GM06990 (cell line): ENCODE data around the gene TEX19.

Experiments used
- DNase-seq: peaks from one replicate; pipeline ENCODE4 v3.0.0-alpha.2; 2011; ENCODE audit not compliant: insufficient read length; ENCODE audit errors: extremely low read depth
- H3K27me3 ChIP-seq: replicated peaks from 2 replicates; pipeline ENCODE4 v1.6.0; 2011; ENCODE audit warnings: low read length; ENCODE audit not compliant: control insufficient read depth, insufficient read depth
- H3K36me3 ChIP-seq: 2 replicates; pipeline ENCODE4 v1.5.1; 2011; ENCODE audit warnings: low read length; ENCODE audit not compliant: control insufficient read depth, insufficient read depth
- H3K4me3 ChIP-seq: replicated peaks from 2 replicates; pipeline ENCODE4 v1.5.1; 2011; ENCODE audit warnings: low read depth, mild to moderate bottlenecking, control low read depth, low read length
- CTCF ChIP-seq: IDR thresholded peaks from 2 replicates; pipeline ENCODE4 v1.5.1; 2011; ENCODE audit warnings: low read length, control low read depth, mild to moderate bottlenecking, inconsistent platforms; ENCODE audit not compliant: insufficient read depth, poor library complexity, severe bottlenecking

Gene TEX19

GRCh38 chr17:82399601-82400101, 40.6 kb downstream of the TEX19 start:
- peaks cover 8% of the 10 kb centered on the region for H3K36me3 ChIP-seq
- H3K27me3 ChIP-seq, result no peaks in the 10 kb centered on the region
- H3K4me3 ChIP-seq, result no peak overlapping the region
- TF ChIP-seq CTCF, result no peak
- no peak for DNase-seq

GRCh38 chr17:82400206-82400605, 41.2 kb downstream of the TEX19 start:
- Histone ChIP-seq H3K36me3 (peaks cover 8% of the 10 kb centered on the region), H3K4me3 (no peak overlapping the region), H3K27me3 (no peaks in the 10 kb centered on the region)
- no peak for TF ChIP-seq CTCF
- no peak for DNase-seq

GRCh38 chr17:82400830-82401229, 41.8 kb downstream of the TEX19 start:
- Histone ChIP-seq H3K27me3 (no peaks in the 10 kb centered on the region), H3K4me3 (no peak overlapping the region; the same call in 1 of the 2 replicates), H3K36me3 (peaks cover 8% of the 10 kb centered on the region)
- no peak for TF ChIP-seq CTCF
- DNase-seq, result peak; percentile 74

GRCh38 chr17:82402865-82403264, 43.8 kb downstream of the TEX19 start:
- no peak for TF ChIP-seq CTCF
- Histone ChIP-seq H3K27me3 (no peaks in the 10 kb centered on the region), H3K4me3 (no peak overlapping the region), H3K36me3 (peaks cover 10% of the 10 kb centered on the region)
- DNase-seq, result no peak

- no peak for DNase-seq
- no peak for TF ChIP-seq CTCF
Measured at GRCh38 chr17:82403662-82404660, 44.9 kb downstream of the TEX19 start.

More at GRCh38 chr17:82403662-82404660, 44.9 kb downstream of the TEX19 start:
- no peak overlapping the region for H3K4me3 ChIP-seq
- H3K27me3 ChIP-seq, result no peaks in the 10 kb centered on the region
- H3K36me3 ChIP-seq, result peaks cover 10% of the 10 kb centered on the region
